Left lung (tissue), 10 donors: ENCODE measurements around the gene MPRIP. TPM values are rescaled to one million over a fixed set of nuclear protein-coding genes. Genes with fewer than 3 reads are reported as not detected.

Source experiments
- ATAC-seq: fragments of 200-7000 bp; cut with Tn5 transposase; one replicate; pipeline ENCODE4 v1.9.1; 2020; ENCODE audit warnings: moderate library complexity
- DNase-seq, 4 donors: peaks; one replicate each; pipeline ENCODE4 v3.0.0-alpha.2; 2013 to 2020
- H3K27ac ChIP-seq, 2 donors: fragments of 200-600 bp; sonication (generic) in 1 of 2; one replicate each; pipeline versions ENCODE4 v1.5.0 to v1.8.0; 2020 to 2021
- H3K27me3 ChIP-seq, 2 donors: fragments of 200-600 bp; sonication (generic) in 1 of 2; one replicate each; pipeline versions ENCODE4 v1.5.0 to v1.8.0; 2020 to 2021
- H3K36me3 ChIP-seq, 2 donors: fragments of 200-600 bp; sonication (generic) in 1 of 2; one replicate each; pipeline versions ENCODE4 v1.5.0 to v1.8.0; 2020 to 2021
- H3K4me1 ChIP-seq, 2 donors: fragments of 200-600 bp; one replicate each; pipeline ENCODE4 v1.8.0; 2021
- H3K4me3 ChIP-seq, 2 donors: fragments of 200-600 bp; sonication (generic) in 1 of 2; one replicate each; pipeline versions ENCODE4 v1.5.0 to v1.8.0; 2020 to 2021; ENCODE audit warnings: mild to moderate bottlenecking in 1 of 2
- H3K9me3 ChIP-seq, 2 donors: fragments of 200-600 bp; sonication (generic) in 1 of 2; one replicate each; pipeline versions ENCODE4 v1.5.0 to v1.8.0; 2020 to 2021
- intact Hi-C, 2 donors: fragments of 100-400 bp; cut with DNase I; formaldehyde crosslinking; loops; one replicate each; pipeline versions ENCODE4 v1.11.2 to v1.14.2; 2022
- polyA plus RNA-seq, 6 donors: library from polyadenylated mRNA; unstranded; fragments of 120-200 nt; gene quantifications; one replicate each; pipeline ENCODE4 v1.2.1, GENCODE V29; 2013; ENCODE audit not compliant: insufficient read length in 6 of 6
- total RNA-seq, 2 donors: library from RNA; stranded (reverse); fragmentation: NEBNext Ultra II Directional; extraction: Animal tissue kit (Norgen Biotek cat#: 25700); gene quantifications; one replicate each; pipeline ENCODE4 v1.2.1, GENCODE V29; 2021
- TF ChIP-seq, protein P1 (sequence below), 2 donors: fragments of 200-600 bp; sonication (generic) in 1 of 2; IDR thresholded peaks; one replicate each; pipeline versions ENCODE4 v1.5.0 to v1.8.0; 2021; ENCODE audit warnings: antibody characterized with exemption in 2 of 2
- donor health status: DM: no; HTN: yes; CAD: no.
- donor health status: DM: no; HTN: no; CAD: no.

The MPRIP gene
- total and polyA plus RNA-seq, 8 donors, result 221 to 338 (median 257) TPM

DNA sequence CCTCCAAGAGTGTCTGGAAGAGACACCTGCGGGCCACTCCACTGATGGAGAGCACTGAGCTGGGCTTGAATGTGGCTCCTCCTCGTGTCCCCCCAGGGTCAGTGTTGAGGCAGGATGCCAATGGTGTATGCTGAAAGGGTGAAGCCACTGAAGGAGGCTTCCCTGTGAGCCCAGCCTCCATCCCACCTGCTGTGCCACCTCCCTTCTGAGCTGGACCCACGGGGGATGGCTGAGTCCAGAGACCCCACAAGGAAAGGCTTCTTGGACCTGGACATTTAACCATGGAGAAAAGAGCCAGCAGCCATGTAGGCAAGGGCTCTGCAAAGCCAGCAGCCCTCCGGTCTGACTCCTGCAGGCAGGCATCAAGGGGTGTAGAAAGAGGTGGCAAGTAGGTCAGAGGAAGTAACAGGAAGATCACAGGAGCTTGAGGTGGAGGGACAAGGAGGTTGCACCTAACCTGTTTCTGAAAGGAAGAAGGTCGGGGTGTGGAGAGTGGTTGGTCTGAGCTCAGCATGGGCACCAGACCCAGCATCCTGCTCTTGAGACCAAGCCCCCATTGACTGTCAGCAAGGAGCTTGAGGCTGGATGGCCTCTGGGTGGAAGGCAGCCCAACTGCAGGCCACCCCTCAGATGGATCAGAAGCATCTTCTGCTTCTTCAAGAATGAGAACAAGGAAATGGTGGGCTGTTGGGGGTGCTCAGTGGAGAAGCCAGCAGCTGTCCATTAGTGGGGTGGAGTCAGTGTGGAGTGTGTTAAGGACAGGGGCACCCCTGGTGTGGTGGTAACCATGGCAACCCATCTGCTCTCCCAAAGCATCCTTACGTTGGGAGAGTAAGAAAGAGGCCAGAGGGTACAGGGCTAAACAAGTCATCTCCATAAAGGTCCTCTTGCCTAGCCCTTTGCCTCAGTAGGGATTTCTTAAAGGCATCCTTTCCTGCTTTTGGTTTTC lies 83.2 kb downstream of the MPRIP start:
- TF ChIP-seq, protein P1, sequence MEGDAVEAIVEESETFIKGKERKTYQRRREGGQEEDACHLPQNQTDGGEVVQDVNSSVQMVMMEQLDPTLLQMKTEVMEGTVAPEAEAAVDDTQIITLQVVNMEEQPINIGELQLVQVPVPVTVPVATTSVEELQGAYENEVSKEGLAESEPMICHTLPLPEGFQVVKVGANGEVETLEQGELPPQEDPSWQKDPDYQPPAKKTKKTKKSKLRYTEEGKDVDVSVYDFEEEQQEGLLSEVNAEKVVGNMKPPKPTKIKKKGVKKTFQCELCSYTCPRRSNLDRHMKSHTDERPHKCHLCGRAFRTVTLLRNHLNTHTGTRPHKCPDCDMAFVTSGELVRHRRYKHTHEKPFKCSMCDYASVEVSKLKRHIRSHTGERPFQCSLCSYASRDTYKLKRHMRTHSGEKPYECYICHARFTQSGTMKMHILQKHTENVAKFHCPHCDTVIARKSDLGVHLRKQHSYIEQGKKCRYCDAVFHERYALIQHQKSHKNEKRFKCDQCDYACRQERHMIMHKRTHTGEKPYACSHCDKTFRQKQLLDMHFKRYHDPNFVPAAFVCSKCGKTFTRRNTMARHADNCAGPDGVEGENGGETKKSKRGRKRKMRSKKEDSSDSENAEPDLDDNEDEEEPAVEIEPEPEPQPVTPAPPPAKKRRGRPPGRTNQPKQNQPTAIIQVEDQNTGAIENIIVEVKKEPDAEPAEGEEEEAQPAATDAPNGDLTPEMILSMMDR (IDR thresholded peaks at IDR 0.05), result no peak
- H3K27me3 ChIP-seq, result no peaks in the 10 kb centered on the region
- no peak overlapping the region for H3K4me3 ChIP-seq
- peaks cover 9 to 48% of the 10 kb centered on the region in 2 donors for H3K4me1 ChIP-seq
- intact Hi-C loops, result no loop called here
- peak in 1 of 4 donors; percentile 22 for DNase-seq
- no peak for ATAC-seq
- peak overlapping the region in 1 of 2 donors; percentile 5 for H3K27ac ChIP-seq
- H3K9me3 ChIP-seq, result no peaks in the 10 kb centered on the region
- peaks cover 0 to 37% of the 10 kb centered on the region in 2 donors for H3K36me3 ChIP-seq

DNA sequence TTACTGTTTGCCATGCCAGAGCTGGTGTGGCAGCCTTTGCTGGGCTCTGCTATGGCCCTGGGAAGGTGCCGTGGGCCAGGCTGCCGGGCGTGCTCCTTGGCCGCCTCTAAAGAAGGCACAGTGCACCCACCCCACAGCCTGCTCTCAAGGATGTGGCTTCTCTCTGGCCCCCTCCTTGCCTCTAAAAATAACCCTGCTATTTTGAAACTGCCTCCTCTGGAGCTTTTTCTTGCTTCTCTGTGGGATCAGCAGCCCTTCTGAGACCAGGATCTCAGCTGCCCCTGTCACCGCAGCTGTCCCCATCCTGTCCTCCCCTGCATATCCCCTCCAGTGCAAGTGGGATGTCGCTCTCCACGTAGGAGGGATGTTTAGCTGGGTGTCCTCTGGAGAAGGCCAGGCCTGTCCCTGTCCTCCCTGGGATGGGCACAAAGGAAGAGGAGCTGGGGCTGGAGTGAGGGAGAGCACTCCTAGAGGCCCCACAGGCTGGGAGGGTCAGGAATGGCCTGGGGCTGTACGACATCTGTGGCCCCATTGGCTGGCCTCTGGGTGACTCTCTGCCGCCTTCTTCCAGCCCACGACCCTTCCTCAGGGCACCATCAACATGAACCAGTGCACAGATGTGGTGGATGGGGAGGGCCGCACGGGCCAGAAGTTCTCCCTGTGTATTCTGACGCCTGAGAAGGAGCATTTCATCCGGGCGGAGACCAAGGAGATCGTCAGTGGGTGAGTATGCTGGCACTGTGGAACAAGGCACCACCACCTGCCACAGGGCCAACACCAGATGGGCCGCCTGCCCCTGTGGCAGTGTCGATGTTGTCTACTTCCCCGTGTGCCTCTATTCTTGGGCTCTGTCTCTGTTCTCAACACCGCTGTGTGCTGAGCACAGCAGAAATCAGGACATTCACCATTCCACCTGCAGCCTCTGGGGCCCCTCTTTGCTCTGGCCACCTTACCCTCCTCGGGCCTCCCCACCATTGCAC lies 84.2 kb downstream of the MPRIP start:
- H3K27ac ChIP-seq, result peak overlapping the region in 1 of 2 donors; percentile 5
- TF ChIP-seq, protein P1 (IDR thresholded peaks at IDR 0.05), result no peak
- no peak for ATAC-seq

DNA sequence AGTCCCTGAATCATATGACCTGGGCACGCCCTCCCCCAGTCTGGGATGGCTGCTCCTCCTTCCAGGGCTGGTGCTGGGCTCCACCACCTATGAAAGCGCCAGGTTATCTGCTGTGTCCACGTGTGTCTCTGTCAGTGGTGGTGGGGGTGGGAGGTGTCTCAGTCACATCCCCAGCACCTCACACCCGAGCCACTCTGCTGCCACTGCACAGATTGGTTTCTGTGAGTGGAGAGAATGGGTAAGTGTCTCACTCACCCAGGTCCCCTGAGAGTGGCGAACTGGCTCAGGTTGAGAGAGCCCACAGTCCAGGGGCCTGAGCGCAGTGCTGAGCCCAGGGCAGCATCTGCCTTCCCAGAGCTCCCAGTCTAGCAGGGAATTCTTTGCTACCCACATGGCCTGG lies 84.9 kb downstream of the MPRIP start:
- Histone ChIP-seq H3K27me3 (no peaks in the 10 kb centered on the region), H3K4me3 (no peak overlapping the region), H3K27ac (no peak overlapping the region), H3K36me3 (peaks cover 0 to 54% of the 10 kb centered on the region in 2 donors), H3K4me1 (peaks cover 0 to 34% of the 10 kb centered on the region in 2 donors), H3K9me3 (no peaks in the 10 kb centered on the region)
- intact Hi-C loops, result no loop called here
- DNase-seq, result peak in 1 of 4 donors; percentile 31
- no peak for ATAC-seq
- TF ChIP-seq, protein P1 (IDR thresholded peaks at IDR 0.05), result no peak

More for the DNA sequence above, 84.2 kb downstream of the MPRIP start:
- H3K4me3 ChIP-seq, result no peak overlapping the region
- peaks cover 0 to 38% of the 10 kb centered on the region in 2 donors for H3K4me1 ChIP-seq
- no peaks in the 10 kb centered on the region for H3K27me3 ChIP-seq
- intact Hi-C loops, result no loop called here
- H3K36me3 ChIP-seq, result peaks cover 0 to 47% of the 10 kb centered on the region in 2 donors
- no peaks in the 10 kb centered on the region for H3K9me3 ChIP-seq
- peak in 1 of 4 donors; percentile 56 for DNase-seq

DNA sequence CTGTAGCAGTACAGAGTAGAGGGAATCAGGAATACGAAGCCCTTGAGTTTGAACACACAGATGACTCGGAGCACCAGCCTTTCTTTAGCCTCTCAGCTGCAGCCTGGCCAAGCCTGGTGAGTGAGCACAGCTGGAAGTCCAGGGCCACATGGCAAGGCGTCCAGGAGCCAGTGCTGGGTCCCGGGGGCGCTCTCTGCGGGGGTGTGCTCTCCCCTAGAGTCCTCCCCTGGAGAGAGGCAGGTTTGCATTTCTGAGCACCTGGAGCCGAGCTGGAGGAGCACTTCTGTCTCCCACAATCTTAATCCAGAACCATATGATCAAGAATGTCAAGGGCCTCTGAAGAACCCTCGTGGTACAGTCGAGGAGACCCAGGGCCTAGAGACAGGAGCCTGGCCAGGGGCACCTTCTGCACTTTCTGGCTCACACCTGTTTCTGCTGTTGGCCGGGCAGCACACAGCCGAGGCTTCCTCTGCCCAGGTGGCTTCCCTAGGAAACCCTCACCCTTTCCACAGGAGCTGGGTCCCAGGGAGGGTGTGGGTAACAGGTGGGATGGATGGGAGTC lies 85.6 kb downstream of the MPRIP start:
- peaks cover 0 to 34% of the 10 kb centered on the region in 2 donors for H3K4me1 ChIP-seq
- ATAC-seq (peak; percentile 86), DNase-seq (peak in 2 of 4 donors; percentile 57 to 74)
- no peaks in the 10 kb centered on the region for H3K27me3 ChIP-seq
- intact Hi-C loops, result no loop called here
- H3K36me3 ChIP-seq, result peaks cover 0 to 61% of the 10 kb centered on the region in 2 donors
- H3K27ac ChIP-seq, result no peak overlapping the region
- H3K9me3 ChIP-seq, result no peaks in the 10 kb centered on the region
- H3K4me3 ChIP-seq, result no peak overlapping the region
- TF ChIP-seq, protein P1 (IDR thresholded peaks at IDR 0.05), result no peak
